Measurements from ENCODE around the gene PPP2R5C. TPM values are rescaled to one million over a fixed set of nuclear protein-coding genes. Genes with fewer than 3 reads are reported as not detected.

PPP2R5C gene
- total and polyA plus RNA-seq, 2 of the 8 experiments (the other 6 are each of a cell fraction or from before 2014, with no cell fraction given): 49.6 to 95.9 TPM

- H3K4me3 ChIP-seq (ENCODE audit: extremely low read depth in 1 of 4, insufficient read depth in 2 of 4, low read depth in 3 of 4, low read length in 4 of 4): peak within 1 kb of the TSS; percentile 92 to 100 (median 92)
- H2BK5ac ChIP-seq (ENCODE audit: low read depth, low read length): peak within 1 kb of the TSS; percentile 75; the same call in 1 of the 2 replicates
- peak within 1 kb of the TSS; percentile 85; the same call in 1 of the 2 replicates for H4K8ac ChIP-seq (ENCODE audit: extremely low read depth, insufficient read depth, low read length)
- peaks cover 0 to 3% (median under 1%) of the 10 kb centered on the region in 4 experiments; a peak in 2 of 7 replicates for H3K4me1 ChIP-seq (replicated peaks in 1 of 4; ENCODE audit: control insufficient read depth in 3 of 4, insufficient read depth in 4 of 4, low read length in 3 of 4)
- peak within 1 kb of the TSS; percentile 83; the same call in 1 of the 2 replicates for H2AFZ ChIP-seq (ENCODE audit: low read length)
- POLR2A ChIA-PET (ENCODE audit: partially characterized antibody): interaction anchor here (0.6 to 2.1 kb wide), 16 partner anchors 8 to 344 kb away, joined by 3 to 7 read pairs (median 4); no protein-coding TSS in a partner anchor
- no peak within 1 kb of the TSS for H2BK20ac ChIP-seq (ENCODE audit: low read length)
- H2BK12ac ChIP-seq (ENCODE audit: low read depth, low read length): no peak within 1 kb of the TSS
- peak within 1 kb of the TSS; percentile 81 for H3K56ac ChIP-seq (replicated peaks; ENCODE audit: insufficient read length, low read depth, low read length)
- peaks cover 0 to 2% (median under 1%) of the 10 kb centered on the region in 4 experiments; a peak in 3 of 8 replicates for H3K36me3 ChIP-seq (ENCODE audit: control insufficient read depth in 2 of 4, insufficient read depth in 4 of 4, low read length in 3 of 4)
- H3K79me2 ChIP-seq (ENCODE audit: control insufficient read depth in 1 of 2, insufficient read depth in 2 of 2, low read length in 2 of 2): peaks cover 22 to 46% of the 10 kb centered on the region in 2 experiments
- peak within 1 kb of the TSS; percentile 73 for H4K5ac ChIP-seq (ENCODE audit: insufficient read length, low read depth, low read length)
- H3K27me3 ChIP-seq (replicated peaks in 1 of 4; ENCODE audit: control insufficient read depth in 3 of 4, extremely low read depth in 1 of 4, insufficient read depth in 3 of 4, low read length in 3 of 4): peaks cover 4 to 26% (median 14%) of the 10 kb centered on the region in 4 experiments
- CTCF ChIA-PET (ENCODE audit: partially characterized antibody): interaction anchor here (0.6 to 1.2 kb wide), 4 partner anchors 11 to 1607 kb away, joined by 3 to 5 read pairs (median 4); no protein-coding TSS in a partner anchor
- H4K20me1 ChIP-seq (replicated peaks in 1 of 2; ENCODE audit: control insufficient read depth in 1 of 2, insufficient read depth in 2 of 2, low read length in 2 of 2): peaks cover 2 to 4% of the 10 kb centered on the region in 2 experiments
- H2BK120ac ChIP-seq (replicated peaks; ENCODE audit: low read depth, low read length): no peak within 1 kb of the TSS
- peak within 1 kb of the TSS; percentile 95; the same call in 1 of the 2 replicates for H2BK15ac ChIP-seq (ENCODE audit: low read length)
- H3K14ac ChIP-seq (ENCODE audit: insufficient read length): no peak within 1 kb of the TSS
- peak within 1 kb of the TSS; percentile 91 to 94 for H3K4me2 ChIP-seq (ENCODE audit: insufficient read depth in 1 of 2, low read depth in 2 of 2, low read length in 2 of 2)
- DNase-seq (ENCODE audit: low read depth in 1 of 2, low spot score in 2 of 2) (peak; percentile 64 to 87), FAIRE-seq (no peak)
- no peak within 1 kb of the TSS for H3K23ac ChIP-seq (ENCODE audit: insufficient read length)
- no peaks in the 10 kb centered on the region for H3K9me3 ChIP-seq (ENCODE audit: insufficient read depth in 2 of 2, low read depth in 1 of 2, low read length in 1 of 2)
- WGBS, 2 experiments (ENCODE audit: extremely low coverage in 1 of 2, insufficient coverage in 1 of 2, insufficient read length in 1 of 2, insufficient replicate concordance in 2 of 2, low coverage in 1 of 2, low lambda C conversion rate in 2 of 2, missing lambda C conversion rate in 1 of 2): 2% methylated on average over 64 of the region's 115 CpGs; no CpG with 5 or more reads in 1 of the 2 experiments
- H3K9ac ChIP-seq (replicated peaks in 1 of 4; ENCODE audit: extremely low read depth in 1 of 4, low read depth in 3 of 4, low read length in 3 of 4): peak within 1 kb of the TSS; percentile 73 to 91 (median 88)
- peak within 1 kb of the TSS; percentile 60 for H3K18ac ChIP-seq (ENCODE audit: extremely low read depth, low read length)
- H3K4ac ChIP-seq (replicated peaks; ENCODE audit: insufficient read length, low read depth, low read length): peak within 1 kb of the TSS; percentile 97
- H4K91ac ChIP-seq (replicated peaks; ENCODE audit: insufficient read length, low read length): peak within 1 kb of the TSS; percentile 38
- peak within 1 kb of the TSS; percentile 72 for H3K27ac ChIP-seq (ENCODE audit: low read depth, low read length)
- H3K79me1 ChIP-seq (ENCODE audit: low read depth, low read length): peaks cover 4% of the 10 kb centered on the region; the same call in 1 of the 2 replicates
- no peak within 1 kb of the TSS for H2AK5ac ChIP-seq (ENCODE audit: low read depth, low read length)
- H3K23me2 ChIP-seq (ENCODE audit: low read depth, low read length): peaks cover 6% of the 10 kb centered on the region
- TF ChIP-seq, protein P1, sequence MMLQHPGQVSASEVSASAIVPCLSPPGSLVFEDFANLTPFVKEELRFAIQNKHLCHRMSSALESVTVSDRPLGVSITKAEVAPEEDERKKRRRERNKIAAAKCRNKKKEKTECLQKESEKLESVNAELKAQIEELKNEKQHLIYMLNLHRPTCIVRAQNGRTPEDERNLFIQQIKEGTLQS (IDR thresholded peaks at IDR 0.05; ENCODE audit: insufficient read depth, low read depth, low read length): no peak
- peak; percentile 95 for TF ChIP-seq TAF1 (IDR thresholded peaks at IDR 0.05; ENCODE audit: low read depth, low read length)
- no peak for TF ChIP-seq SRF (IDR thresholded peaks at IDR 0.05; ENCODE audit: low read depth, low read length)
- TF ChIP-seq HDAC2 (IDR thresholded peaks at IDR 0.05; ENCODE audit: borderline replicate concordance in 1 of 2, low read depth in 2 of 2, low read length in 2 of 2): peak; percentile 27 to 45; a peak in 2 of 4 replicates
- TF ChIP-seq HDAC6 (IDR thresholded peaks at IDR 0.05; ENCODE audit: low read depth, low read length): no peak
- TF ChIP-seq, protein P2, sequence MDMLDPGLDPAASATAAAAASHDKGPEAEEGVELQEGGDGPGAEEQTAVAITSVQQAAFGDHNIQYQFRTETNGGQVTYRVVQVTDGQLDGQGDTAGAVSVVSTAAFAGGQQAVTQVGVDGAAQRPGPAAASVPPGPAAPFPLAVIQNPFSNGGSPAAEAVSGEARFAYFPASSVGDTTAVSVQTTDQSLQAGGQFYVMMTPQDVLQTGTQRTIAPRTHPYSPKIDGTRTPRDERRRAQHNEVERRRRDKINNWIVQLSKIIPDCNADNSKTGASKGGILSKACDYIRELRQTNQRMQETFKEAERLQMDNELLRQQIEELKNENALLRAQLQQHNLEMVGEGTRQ (IDR thresholded peaks at IDR 0.05; ENCODE audit: low read length): no peak
- TF ChIP-seq SUZ12 (IDR thresholded peaks at IDR 0.05; ENCODE audit: low read length): no peak
- TF ChIP-seq JUN (IDR thresholded peaks at IDR 0.05; ENCODE audit: low read depth, low read length): no peak
Measured at GRCh38 chr14:101964297-101965180, 203.0 kb downstream of the PPP2R5C start, which contains the start of gene DYNC1H1. TSS of gene DYNC1H1 (plus strand) at chr14:101964573. CDS start at chr14:101964692, 119 bp downstream.
